Inflammatory macrophage treated with lipopolysaccharide for 4 hours (primary cell): ENCODE results near the gene MYO3A.

Experiments
- DNase-seq: peaks from one replicate; pipeline ENCODE4 v3.0.0-alpha.2; 2020

Gene MYO3A, protein sequence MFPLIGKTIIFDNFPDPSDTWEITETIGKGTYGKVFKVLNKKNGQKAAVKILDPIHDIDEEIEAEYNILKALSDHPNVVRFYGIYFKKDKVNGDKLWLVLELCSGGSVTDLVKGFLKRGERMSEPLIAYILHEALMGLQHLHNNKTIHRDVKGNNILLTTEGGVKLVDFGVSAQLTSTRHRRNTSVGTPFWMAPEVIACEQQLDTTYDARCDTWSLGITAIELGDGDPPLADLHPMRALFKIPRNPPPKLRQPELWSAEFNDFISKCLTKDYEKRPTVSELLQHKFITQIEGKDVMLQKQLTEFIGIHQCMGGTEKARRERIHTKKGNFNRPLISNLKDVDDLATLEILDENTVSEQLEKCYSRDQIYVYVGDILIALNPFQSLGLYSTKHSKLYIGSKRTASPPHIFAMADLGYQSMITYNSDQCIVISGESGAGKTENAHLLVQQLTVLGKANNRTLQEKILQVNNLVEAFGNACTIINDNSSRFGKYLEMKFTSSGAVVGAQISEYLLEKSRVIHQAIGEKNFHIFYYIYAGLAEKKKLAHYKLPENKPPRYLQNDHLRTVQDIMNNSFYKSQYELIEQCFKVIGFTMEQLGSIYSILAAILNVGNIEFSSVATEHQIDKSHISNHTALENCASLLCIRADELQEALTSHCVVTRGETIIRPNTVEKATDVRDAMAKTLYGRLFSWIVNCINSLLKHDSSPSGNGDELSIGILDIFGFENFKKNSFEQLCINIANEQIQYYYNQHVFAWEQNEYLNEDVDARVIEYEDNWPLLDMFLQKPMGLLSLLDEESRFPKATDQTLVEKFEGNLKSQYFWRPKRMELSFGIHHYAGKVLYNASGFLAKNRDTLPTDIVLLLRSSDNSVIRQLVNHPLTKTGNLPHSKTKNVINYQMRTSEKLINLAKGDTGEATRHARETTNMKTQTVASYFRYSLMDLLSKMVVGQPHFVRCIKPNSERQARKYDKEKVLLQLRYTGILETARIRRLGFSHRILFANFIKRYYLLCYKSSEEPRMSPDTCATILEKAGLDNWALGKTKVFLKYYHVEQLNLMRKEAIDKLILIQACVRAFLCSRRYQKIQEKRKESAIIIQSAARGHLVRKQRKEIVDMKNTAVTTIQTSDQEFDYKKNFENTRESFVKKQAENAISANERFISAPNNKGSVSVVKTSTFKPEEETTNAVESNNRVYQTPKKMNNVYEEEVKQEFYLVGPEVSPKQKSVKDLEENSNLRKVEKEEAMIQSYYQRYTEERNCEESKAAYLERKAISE (N-terminal part only)

DNA sequence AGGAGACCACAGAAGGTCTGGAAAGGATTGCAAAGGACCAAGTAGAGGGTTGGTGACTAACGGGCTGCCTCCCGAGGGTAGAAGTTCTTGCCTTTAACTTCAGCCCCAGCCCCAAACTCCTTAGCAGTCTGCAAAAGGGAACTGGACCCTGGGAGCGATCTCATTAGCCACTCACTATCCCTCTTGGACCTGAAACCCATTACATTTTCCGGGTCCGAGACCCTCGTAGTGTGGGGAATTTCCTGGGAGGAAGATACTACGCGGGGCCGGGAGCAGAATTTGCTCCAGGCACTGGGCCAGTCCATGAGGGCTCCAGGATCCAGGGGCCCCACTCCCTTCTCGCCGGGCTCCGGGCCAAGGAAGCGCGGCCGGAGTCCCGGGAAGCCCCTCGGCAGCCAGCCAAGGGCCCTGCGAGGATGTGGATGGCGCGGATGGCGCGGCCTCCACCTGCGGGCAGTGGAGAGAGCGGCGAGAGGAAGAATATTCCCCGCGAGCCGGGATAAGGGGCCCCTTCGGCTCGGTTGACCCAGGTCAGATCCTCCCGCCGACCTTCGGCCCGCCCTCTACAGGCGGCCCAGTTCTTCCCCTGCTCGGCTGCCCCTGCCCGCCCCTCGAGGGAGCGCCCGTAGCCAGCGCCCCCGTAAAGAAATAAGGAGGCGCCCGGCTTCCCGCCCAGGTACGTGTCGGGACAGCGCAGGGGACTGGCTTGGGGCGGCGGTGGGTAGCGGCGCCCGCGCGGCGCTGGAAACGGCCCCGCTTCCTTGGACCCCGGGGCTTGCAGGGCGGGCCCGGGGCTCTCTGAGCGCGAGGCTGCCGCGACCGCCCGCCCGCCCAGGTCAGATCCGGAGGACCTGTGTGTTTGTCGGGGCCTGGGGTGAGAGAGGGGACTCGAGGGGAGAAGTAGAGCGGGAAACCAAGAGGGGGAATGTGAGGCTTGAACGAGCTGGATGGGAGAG is at the start of gene MYO3A:
MYO3A (plus strand) TSS at position 577 of the 956 bp plus-strand sequence. CDS start 17,882 bp downstream, outside the sequence.
- DNase-seq = no peak

GRCh38 chr10:25888627-25889026 is 45.4 kb upstream of the MYO3A start:
- DNase-seq = no peak

DNA sequence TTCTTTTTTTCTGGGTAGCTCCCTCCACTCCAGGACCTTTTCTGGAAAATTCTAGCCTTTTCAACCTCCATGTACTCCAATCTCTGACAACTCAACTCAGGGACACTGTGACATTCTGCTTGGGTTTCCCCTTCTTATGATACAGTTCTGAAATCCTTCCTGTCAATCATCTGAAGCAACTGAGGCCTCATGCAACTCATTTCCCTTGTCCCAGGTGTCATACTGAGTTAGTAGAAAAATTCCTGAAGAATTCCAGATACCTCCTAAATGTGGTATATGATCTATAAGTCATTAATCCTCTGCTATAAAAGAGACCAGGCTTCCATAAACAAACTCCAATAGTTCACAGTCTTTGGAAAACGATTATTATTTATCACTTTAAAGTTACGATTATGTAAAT is 43.0 kb upstream of the MYO3A start:
- no peak for DNase-seq

GRCh38 chr10:25895856-25896255 is 38.2 kb upstream of the MYO3A start:
- no peak for DNase-seq

- DNase-seq = no peak
These were observed 37.6 kb upstream of the MYO3A start for GRCh38 chr10:25896421-25896820.

- no peak for DNase-seq
These were observed 34.7 kb upstream of the MYO3A start for GRCh38 chr10:25899304-25899703.

DNA sequence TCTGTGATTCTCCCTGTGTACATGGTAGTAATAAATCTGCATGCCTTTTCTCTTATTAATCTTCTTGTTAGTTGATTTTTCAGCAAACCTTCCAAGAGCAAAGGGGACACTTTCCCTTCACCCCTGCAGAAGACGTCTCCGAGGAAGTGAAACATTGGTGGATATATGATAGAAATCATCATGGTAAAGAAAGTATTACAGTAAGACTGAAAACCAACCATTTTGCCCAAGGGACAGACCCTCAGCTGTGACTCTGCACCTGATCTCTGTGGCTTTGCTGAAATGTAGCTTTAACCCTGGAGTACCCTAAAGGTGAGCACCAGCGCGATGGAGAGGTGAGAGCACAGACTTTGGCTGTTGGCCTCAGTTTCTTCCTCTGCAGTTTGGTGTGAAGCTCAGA is 32.8 kb upstream of the MYO3A start:
- no peak for DNase-seq

- DNase-seq = no peak
These were observed 32.0 kb upstream of the MYO3A start for GRCh38 chr10:25902002-25902401.

DNA sequence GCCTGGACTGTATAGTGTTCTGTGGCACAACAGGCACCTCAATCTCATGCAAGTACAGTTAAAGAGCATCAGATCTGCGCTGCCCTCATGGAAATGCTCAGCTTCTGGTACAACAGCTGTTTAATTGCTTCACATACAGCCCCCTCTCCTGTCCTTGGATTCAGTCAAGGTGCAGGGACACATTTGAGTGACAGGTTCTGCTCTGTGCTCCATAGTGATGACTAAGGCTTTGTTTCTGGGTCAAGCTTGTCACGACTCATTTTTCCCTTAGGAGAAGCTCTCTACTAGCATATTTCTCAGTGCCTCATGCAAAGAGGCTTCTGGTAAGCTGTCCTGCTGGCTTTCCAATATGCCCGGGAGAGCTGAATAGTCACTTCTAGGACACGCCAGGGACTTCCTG is 26.8 kb upstream of the MYO3A start:
- no peak for DNase-seq

DNA sequence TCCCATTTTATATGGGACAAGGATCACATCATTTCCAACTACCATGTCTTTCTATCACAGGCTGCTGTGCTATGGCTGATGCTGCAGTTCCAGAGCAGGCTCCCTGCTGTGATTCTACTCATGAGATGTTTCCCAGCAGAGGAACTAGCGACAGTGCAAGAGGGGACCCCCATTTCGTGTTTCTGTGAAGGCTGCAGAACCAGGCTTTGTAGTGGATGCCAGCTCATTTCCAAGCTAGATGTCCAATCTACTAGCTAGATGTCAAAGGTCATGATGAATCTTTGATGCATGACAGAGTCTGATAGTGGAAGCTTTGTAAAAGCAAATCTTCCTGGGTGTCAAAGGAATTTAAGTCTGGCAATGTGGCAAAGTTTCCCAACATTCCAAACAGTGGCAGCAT is 21.2 kb upstream of the MYO3A start:
- no peak for DNase-seq

DNA sequence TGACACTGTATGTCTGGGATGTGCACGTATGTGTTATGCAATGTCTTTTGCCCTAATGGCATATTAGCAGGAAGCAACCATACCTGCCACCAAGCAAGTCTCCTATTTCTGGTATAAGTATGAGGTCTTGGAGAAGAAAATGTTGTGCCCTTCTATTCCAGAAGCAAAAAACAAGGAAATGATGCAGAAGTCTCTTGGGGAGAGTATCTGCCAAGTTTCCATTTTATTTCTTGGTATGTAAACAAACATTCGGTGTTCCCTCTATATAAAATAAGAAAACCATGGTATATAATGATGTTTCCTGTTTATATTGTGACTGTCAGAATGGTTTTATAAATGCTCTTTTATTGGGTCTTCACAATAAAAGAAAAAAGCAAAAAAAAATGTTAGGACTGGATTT is 19.3 kb upstream of the MYO3A start:
- no peak for DNase-seq

DNA sequence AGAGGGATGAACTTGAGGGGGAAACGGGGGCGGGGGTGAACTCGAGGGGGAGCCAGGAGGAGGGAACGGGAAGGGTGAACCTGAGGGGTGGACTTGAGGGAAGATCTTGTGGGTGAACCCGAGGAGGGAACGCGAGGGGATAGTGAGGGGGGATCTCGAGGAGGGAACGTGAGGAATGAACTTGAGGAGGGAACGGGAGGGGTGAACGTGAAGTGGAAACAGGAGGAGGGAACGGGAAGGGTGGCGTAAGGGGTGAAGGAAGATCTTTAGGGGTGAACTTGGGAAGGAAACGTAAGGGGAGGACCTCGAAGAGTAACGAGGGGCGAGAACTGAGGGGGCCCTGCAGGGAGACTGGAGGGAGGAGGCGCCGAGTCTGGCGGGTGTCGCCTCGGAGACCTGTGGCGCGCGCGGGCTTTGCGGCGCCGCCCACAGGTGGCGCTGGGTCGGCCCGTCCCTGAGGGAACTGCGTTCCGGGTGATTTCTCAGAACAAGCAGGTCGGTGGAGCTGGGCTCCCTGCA is 651 bp downstream of the MYO3A start:
- DNase-seq = no peak

GRCh38 chr10:25938405-25938804 is 4.4 kb downstream of the MYO3A start:
- DNase-seq = no peak

GRCh38 chr10:25944771-25945170 is 10.7 kb downstream of the MYO3A start:
- DNase-seq = no peak

DNA sequence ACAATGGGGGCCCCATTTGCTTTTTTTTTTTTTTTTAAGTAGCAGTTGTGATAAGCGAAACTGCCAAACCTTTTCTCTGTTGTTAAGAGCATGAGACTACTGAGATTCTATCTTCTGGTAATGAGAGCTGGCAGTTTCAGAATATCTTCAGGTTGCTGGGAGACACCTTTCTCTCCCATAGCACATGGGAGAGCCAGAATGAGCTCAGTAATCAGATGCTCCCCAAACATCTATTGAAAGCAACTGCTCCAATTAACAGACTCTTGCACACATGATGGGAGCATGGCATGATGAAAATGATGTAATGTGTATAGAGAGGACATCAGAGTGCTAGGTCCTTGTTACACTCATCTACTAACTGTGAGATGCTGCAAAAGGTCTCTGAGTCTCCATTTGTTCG is 18.8 kb downstream of the MYO3A start:
- no peak for DNase-seq

DNA sequence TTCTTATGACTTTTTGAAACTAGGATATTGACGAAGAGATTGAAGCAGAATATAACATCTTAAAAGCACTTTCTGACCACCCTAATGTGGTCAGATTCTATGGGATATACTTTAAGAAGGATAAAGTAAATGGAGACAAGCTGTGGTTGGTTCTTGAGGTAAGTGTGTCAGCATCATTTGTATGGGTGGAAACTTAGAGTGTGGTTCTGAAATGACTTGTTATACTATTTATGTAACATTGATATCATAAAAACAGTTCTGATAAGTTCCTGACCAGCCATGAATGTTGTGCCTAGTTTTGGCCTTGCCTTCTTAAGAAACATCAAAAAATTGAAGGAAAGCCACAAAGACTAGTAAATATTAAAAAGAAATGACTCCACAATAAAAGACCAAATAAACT is 20.8 kb downstream of the MYO3A start:
- DNase-seq = no peak

DNA sequence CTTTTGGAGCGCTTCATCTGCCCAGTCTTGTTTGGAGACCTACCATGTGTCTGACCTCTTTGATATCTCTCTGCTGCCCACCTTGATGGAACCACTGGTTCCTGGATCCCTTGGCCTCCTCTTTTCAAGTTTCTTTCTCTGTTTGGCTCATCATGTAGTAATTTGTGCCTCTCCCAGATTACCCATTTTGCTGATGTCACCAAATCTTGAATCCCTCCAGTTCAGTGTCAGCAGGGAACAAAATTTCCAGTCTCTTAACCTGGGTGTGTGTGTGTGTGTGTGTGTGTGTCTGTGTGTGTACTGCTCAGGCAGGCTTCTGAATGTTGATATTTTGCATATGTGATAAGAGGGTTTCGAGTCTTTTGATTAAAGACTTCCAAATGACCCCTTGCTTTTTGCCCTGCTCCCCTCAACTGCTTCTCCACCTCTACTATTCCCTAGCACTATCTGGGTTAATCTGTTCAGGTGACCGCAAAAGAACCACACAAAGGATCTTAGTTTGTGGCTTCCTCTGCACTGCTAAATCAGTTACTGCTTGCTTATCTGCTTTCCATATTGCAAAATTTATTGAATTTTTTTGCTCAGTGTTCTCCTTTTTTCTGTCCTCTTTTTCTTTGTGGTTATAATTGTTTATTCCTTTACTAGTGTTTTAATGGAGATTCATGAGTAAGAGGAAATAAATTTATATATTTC is 25.7 kb downstream of the MYO3A start:
- DNase-seq = no peak

DNA sequence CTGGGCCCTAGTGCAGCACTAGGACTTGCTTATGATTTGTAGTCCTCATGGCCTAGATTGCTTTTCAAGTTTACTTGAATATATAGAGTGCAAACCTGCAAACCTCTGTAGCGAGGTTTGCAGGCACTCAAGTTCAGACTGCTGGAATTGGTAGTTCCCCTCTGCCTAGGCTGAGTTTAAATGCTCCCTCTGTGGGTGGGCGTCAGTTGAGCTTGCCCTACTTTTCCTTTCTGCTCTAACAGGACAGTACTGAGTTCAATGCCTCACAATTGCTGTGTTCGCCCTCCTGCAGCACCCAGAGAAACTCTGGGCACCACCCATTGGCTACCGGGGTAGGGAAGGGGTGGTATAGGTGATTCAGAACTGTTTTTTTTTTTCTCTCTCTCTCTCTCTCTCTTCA is 31.6 kb downstream of the MYO3A start:
- DNase-seq = no peak

DNA sequence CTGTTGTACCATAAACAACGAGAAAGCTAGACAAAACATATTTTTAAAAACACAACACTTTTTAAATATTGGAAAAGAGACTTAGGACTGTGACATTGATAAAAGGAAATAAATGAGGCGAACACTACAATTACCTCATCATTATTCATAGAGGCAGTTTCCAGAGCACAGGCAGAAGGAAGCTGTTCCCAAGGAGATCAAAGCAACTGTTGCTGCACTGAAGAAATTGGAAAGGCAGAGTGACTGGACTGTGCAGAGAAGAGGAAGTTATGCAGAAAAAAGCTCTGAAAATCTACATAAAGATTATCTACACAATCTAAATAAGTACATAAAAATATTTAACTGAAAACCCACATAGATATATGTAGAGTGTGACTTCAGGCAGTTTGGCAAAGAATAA is 32.8 kb downstream of the MYO3A start:
- DNase-seq = no peak

DNA sequence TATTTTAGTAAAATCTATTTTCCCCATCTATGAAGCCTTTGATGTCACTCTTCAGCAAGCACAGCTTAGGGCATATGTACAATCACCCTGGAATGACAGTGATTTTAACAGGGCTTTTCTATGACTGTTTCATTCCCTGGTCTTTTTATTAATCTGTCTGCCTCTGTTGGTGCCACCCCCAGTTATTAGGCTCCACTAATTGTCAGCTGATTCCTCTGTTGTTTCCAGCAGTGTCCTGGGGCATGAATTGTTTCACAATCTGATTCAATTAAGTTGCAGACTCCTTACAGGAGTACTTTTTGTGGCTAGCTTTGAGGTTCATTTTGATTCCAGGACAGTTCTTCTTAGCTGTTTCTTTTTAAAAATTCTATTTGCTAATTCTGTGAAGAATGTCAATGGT is 38.6 kb downstream of the MYO3A start:
- DNase-seq = no peak

DNA sequence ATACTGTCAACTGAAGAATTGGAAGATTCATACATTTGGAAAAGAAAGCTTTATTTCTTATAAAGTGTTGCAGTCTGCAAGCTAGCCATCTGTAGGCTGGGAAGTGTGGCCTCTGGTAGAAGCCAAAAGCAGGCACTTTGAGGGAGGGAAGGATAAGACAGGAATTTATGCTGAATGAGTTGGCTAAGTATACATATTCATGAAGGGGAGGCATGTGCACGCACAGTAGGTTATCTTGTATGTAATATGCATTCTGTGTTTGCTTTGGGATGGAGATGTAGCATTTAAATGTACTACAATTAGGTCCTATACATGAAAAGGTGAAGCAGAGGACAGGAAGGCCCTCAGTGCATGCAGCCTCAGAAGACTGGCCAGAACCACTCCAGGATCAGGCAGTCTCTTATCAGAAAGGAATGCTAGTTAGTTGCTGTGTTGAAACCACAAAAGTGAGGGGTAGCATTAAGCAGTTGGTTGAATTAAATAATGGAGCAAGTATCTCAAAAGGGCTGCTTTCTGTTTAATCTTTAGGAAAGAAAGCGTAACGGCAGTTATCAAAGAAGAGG is 40.9 kb downstream of the MYO3A start:
- no peak for DNase-seq
